ENCODE results near the gene CDT1. TPM values are rescaled to one million over a fixed set of nuclear protein-coding genes. Genes with fewer than 3 reads are reported as not detected.

Gene CDT1
- polyA plus RNA-seq, 1 experiment = 1.2 TPM

DNA sequence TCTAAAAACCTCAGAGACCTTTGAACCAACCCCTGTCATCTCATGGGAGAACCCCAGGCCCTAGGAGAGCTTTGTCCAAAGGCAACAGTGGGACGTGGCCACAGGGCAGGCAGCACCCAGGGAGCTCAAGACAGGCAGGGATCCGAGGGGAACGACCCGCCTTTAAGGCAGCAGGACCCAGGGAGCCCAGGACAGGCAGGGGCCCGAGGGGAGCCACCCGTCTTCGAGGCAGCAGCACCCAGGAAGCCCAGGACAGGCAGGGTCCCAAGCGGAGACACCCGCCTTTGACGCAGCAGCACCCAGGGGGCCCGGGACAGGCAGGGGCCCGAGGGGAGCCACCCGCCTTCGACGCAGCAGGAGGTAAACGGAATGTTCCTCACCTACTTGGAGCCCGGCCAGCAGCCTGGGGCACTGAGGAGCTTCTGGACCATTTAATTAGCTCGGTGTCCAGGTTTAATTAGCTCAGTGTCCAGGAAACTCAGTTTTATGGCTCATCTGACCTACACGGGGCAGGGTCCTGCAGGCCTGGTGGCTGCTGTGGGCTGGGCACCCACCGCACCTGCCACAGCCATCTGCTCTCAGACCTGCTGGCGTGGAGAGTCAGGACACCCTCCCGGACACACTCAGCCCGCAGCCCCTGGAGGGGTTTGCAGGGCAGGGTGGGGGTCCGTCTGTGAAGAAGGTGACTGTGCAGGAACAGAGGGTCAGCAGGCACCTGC is 43.0 kb upstream of the CDT1 start:
- DNase-seq (ENCODE audit: low read depth, low spot score) = no peak
- ChIA-PET CTCF (interaction anchor here (0.7 to 2.2 kb wide), 2 partner anchors 17 to 24 kb away, joined by 3 to 6 read pairs; no protein-coding TSS in a partner anchor), POLR2A (interaction anchor here (1.0 to 1.6 kb wide), 2 partner anchors 15 to 25 kb away, joined by 4 to 5 read pairs; partner anchors contain the start of gene PIEZO1)
- H3K27me3 ChIP-seq (ENCODE audit: control insufficient read depth, insufficient read depth, low read length) = no peaks in the 10 kb centered on the region
- no peak overlapping the region for H3K27ac ChIP-seq (ENCODE audit: low read depth, low read length)
- TF ChIP-seq, protein P1, sequence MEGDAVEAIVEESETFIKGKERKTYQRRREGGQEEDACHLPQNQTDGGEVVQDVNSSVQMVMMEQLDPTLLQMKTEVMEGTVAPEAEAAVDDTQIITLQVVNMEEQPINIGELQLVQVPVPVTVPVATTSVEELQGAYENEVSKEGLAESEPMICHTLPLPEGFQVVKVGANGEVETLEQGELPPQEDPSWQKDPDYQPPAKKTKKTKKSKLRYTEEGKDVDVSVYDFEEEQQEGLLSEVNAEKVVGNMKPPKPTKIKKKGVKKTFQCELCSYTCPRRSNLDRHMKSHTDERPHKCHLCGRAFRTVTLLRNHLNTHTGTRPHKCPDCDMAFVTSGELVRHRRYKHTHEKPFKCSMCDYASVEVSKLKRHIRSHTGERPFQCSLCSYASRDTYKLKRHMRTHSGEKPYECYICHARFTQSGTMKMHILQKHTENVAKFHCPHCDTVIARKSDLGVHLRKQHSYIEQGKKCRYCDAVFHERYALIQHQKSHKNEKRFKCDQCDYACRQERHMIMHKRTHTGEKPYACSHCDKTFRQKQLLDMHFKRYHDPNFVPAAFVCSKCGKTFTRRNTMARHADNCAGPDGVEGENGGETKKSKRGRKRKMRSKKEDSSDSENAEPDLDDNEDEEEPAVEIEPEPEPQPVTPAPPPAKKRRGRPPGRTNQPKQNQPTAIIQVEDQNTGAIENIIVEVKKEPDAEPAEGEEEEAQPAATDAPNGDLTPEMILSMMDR (IDR thresholded peaks at IDR 0.05; ENCODE audit: low read depth, low read length) = no peak
- no peak overlapping the region for H3K4me3 ChIP-seq (ENCODE audit: low read depth, low read length)
- H3K9me3 ChIP-seq (ENCODE audit: control insufficient read depth, insufficient read depth, low read length) = peaks cover 8% of the 10 kb centered on the region; the same call in 1 of the 2 replicates

DNA sequence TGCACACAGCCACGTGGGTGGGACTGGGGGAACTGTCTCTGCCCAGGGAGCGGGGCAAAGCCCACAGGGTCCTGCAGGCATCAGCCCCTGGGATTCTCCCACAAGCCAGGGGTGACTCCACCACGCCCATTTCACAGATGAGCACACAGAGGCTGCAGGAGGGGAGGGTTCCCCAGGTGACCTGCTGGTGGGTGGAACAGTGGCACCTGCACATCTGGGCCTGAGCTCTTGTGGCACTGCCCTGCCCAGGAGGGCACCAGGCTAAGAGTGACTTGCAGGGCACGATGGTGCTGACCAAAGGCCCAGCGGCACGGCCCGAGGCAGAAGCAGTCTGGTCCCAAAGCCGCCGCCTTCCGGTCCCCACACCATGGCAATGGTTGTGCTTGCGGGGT is 42.5 kb upstream of the CDT1 start:
- Histone ChIP-seq H3K27ac (ENCODE audit: low read depth, low read length) (no peak overlapping the region), H3K4me3 (ENCODE audit: low read depth, low read length) (no peak overlapping the region), H3K9me3 (ENCODE audit: control insufficient read depth, insufficient read depth, low read length) (peaks cover 8% of the 10 kb centered on the region; the same call in 1 of the 2 replicates), H3K27me3 (ENCODE audit: control insufficient read depth, insufficient read depth, low read length) (no peaks in the 10 kb centered on the region)
- ChIA-PET CTCF (interaction anchor here (0.7 to 2.2 kb wide), 2 partner anchors 18 to 25 kb away, joined by 3 to 6 read pairs; no protein-coding TSS in a partner anchor), POLR2A (no interaction called here)
- DNase-seq (ENCODE audit: low read depth, low spot score) = no peak
- TF ChIP-seq, protein P1 (IDR thresholded peaks at IDR 0.05; ENCODE audit: low read depth, low read length) = no peak

DNA sequence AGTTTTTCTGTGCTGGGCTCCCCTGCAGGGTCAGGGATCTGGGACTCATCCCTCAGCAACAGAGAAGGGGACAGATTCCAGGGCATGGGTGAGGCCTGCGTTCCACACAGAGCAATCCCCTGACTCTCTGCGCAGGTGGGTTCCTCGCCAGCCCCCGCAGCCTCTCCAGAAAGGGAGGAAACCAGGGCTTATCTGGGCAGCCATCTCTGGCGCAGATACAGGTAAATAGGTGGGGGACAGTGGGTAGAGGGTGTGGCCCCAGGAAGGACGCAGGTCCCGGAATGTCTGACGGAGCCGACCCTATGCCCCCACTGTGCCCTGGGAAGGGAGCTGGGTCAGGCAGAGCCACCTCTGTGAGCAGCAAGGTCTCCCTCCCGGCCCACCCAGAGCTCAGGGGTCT is 41.8 kb upstream of the CDT1 start:
- H3K27ac ChIP-seq (ENCODE audit: low read depth, low read length) = no peak overlapping the region
- H3K4me3 ChIP-seq (ENCODE audit: low read depth, low read length) = no peak overlapping the region
- no peaks in the 10 kb centered on the region for H3K27me3 ChIP-seq (ENCODE audit: control insufficient read depth, insufficient read depth, low read length)
- H3K9me3 ChIP-seq (ENCODE audit: control insufficient read depth, insufficient read depth, low read length) = peaks cover 8% of the 10 kb centered on the region; the same call in 1 of the 2 replicates
- no peak for DNase-seq (ENCODE audit: low read depth, low spot score)
- TF ChIP-seq, protein P1 (IDR thresholded peaks at IDR 0.05; ENCODE audit: low read depth, low read length) = no peak
- ChIA-PET CTCF (interaction anchor here (1.3 kb wide), 1 partner anchor 22 kb away, joined by 3 read pairs; no protein-coding TSS in a partner anchor), POLR2A (no interaction called here)

DNA sequence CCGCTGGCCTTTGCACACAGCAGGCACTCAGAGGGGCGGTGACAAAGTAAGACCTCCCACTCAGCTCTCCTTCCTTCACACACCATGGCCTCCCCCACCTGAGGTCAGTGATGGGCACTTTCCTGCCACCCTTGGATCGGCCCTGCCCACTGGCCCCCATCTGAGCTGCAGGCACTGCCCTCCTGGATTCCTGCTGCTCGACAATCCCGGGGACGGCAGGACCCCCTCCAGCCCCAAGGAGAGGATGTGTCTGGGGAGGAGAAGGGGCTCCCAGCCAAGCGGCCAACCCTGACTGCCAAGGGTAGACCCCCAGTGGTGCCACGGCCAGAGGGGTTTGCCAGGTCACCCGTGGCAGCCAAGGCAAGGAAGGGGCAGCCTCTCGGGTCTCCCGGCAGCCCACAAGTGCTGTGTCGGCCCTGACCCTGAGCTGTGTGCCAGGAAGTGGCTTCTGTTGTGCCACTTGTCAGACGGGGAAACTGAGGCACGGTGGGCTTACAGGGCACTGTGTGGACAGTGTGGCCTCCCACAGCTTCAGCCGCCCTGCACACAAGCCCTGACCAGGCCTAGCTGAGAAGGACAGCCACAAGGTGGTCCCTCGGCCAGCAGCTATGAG is 41.2 kb upstream of the CDT1 start:
- POLR2A ChIA-PET = interaction anchor here (0.9 to 1.2 kb wide), 2 partner anchors 11 to 16 kb away, joined by 3 to 5 read pairs; no protein-coding TSS in a partner anchor
- CTCF ChIA-PET = interaction anchor here (0.7 to 1.3 kb wide), 2 partner anchors 22 to 25 kb away, joined by 3 to 5 read pairs; no protein-coding TSS in a partner anchor

More for the DNA sequence above, 41.2 kb upstream of the CDT1 start:
- no peak for DNase-seq (ENCODE audit: low read depth, low spot score)
- peaks cover 8% of the 10 kb centered on the region; the same call in 1 of the 2 replicates for H3K9me3 ChIP-seq (ENCODE audit: control insufficient read depth, insufficient read depth, low read length)
- no peak overlapping the region for H3K4me3 ChIP-seq (ENCODE audit: low read depth, low read length)
- no peaks in the 10 kb centered on the region for H3K27me3 ChIP-seq (ENCODE audit: control insufficient read depth, insufficient read depth, low read length)
- H3K27ac ChIP-seq (ENCODE audit: low read depth, low read length) = no peak overlapping the region
- TF ChIP-seq, protein P1 (IDR thresholded peaks at IDR 0.05; ENCODE audit: low read depth, low read length) = no peak

Data from AG04450 (cell line).